ENCODE measurements around the gene MPHOSPH6.
"Not testable (repeated sequence)": the region's sequence is repeated elsewhere in the genome, so short reads cannot be mapped to it uniquely, and the experiment has no call there.

The MPHOSPH6 gene

GRCh38 chr16:82113741-82114140, 56.3 kb downstream of the MPHOSPH6 start:
- no peak for DNase-seq

GRCh38 chr16:82111944-82112343, 58.1 kb downstream of the MPHOSPH6 start:
- DNase-seq = no peak

GRCh38 chr16:82109266-82109665, 60.8 kb downstream of the MPHOSPH6 start:
- not testable (repeated sequence) for DNase-seq

DNA sequence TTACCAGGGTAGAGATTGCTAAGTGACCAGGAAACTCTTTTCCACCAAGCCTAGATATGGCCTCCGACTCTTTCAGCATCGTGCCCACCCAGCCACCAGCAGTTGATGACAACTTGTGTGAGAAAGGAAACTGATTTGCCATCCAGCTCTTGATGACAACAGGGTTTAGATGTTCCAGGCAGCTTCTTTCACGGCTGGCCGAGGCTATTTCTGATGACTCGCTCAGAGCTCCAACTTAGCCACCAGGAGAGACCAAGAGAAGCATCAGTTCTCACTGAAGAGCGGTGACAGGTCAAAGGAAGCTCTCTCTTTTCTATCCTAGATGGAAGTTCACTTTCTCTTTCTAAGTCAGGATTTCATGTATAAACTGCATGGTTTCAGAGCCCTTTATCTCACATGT, 61.2 kb downstream of the MPHOSPH6 start:
- DNase-seq = no peak

GRCh38 chr16:82108100-82108499, 61.9 kb downstream of the MPHOSPH6 start:
- no peak for DNase-seq

DNA sequence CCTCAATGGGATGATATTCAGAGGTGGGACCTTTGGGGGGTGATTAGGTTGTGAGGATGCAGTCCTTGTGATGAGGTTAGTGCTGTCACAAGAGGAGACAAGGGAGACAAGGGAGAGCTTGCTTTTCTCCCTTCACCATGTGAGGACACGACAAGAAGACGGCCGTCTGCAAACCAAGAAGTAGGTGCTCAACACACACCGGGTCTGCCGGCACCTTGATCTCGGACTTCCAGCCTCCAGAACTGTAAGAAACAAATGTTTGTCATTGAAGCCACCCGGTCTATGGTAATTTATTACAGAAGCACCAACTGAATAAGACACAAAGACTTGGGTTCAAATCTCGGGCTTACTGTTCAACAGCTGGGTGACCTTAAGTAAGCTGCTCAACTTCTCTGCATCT, 64.9 kb downstream of the MPHOSPH6 start:
- DNase-seq = no peak

Measured in fibroblast of skin of back (primary cell).